Spleen (tissue), 7 donors: Measurements from ENCODE around the gene CEP135.

ENCODE experiments used
- CTCF ChIP-seq, 11 experiments: fragments of 200-600 bp in 7 of 11; fragments of 450-650 bp in 4 of 11; sonication (generic) in 4 of 11; IDR thresholded peaks in 8 of 11; conservative IDR thresholded peaks in 3 of 11; 1 replicate in 7 of 11; 2 replicates in 4 of 11; pipeline versions ENCODE4 v1.4.0 to v1.8.0; 2016 to 2021; ENCODE audit warnings: antibody characterized with exemption in 11 of 11, inconsistent platforms in 4 of 11, mild to moderate bottlenecking in 1 of 11
- POLR2A ChIP-seq, 3 donors: fragments of 450-650 bp; IDR thresholded peaks; one replicate each; pipeline ENCODE4 v1.5.1; 2017; ENCODE audit warnings: antibody characterized with exemption in 3 of 3, mild to moderate bottlenecking in 1 of 3
- POLR2AphosphoS5 ChIP-seq, 3 donors: sonication (generic); formaldehyde crosslinking; IDR thresholded peaks; one replicate each; pipeline ENCODE4 v1.5.1; 2017; ENCODE audit warnings: antibody characterized with exemption in 3 of 3
- donor health status: DM: no; HTN: no; CAD: no; lungs with moderate emphysema.
- donor health status: DM: no; HTN: no; CAD: no.
- donor health status: DM: no; HTN: no; CAD: no.

GRCh38 chr4:56048383-56048701, 99.6 kb downstream of the CEP135 start:
- TF ChIP-seq POLR2A (IDR thresholded peaks at IDR 0.05), result no peak
- TF ChIP-seq CTCF (IDR thresholded peaks at IDR 0.05 in 8 of 11, conservative IDR thresholded peaks at IDR 0.05 in 3 of 11), result no peak
- no peak for TF ChIP-seq POLR2AphosphoS5 (IDR thresholded peaks at IDR 0.05)
